Measurements from ENCODE around the gene CRIP3.

DNA sequence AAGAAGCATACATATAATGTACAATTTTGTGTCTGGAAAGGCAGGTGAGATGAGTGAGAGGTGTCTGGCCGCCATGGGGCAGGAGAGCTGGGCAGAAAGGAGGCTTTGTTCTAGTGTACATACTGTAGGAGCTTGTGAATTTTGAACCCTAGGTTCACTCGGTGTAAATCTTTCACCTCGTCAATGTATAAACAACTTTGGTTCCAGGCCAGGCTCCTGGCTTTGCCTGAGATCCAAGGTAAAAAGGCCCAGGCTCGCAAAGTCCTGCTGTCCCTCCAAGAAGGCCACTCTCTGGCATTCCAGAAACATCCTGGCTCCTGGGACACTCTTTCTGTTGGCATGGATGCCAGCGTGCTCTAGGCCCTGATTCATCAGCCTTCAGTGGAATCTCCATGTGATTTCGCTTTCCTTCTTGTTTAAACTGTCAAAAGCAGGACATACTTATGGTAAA lies 17.7 kb downstream of the CRIP3 start:
- TF ChIP-seq, protein P1, sequence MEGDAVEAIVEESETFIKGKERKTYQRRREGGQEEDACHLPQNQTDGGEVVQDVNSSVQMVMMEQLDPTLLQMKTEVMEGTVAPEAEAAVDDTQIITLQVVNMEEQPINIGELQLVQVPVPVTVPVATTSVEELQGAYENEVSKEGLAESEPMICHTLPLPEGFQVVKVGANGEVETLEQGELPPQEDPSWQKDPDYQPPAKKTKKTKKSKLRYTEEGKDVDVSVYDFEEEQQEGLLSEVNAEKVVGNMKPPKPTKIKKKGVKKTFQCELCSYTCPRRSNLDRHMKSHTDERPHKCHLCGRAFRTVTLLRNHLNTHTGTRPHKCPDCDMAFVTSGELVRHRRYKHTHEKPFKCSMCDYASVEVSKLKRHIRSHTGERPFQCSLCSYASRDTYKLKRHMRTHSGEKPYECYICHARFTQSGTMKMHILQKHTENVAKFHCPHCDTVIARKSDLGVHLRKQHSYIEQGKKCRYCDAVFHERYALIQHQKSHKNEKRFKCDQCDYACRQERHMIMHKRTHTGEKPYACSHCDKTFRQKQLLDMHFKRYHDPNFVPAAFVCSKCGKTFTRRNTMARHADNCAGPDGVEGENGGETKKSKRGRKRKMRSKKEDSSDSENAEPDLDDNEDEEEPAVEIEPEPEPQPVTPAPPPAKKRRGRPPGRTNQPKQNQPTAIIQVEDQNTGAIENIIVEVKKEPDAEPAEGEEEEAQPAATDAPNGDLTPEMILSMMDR (IDR thresholded peaks at IDR 0.05) = no peak
- no peak for TF ChIP-seq POLR2A (IDR thresholded peaks at IDR 0.05)
